GM12891 (cell line): ENCODE data around the gene NPR2.

Source experiments
- POLR2A ChIP-seq: IDR thresholded peaks from 2 replicates; pipeline ENCODE4 v1.6.1; 2011; ENCODE audit warnings: low read depth, low read length, control low read depth
- POLR2AphosphoS5 ChIP-seq: IDR thresholded peaks from 2 replicates; pipeline ENCODE4 v1.6.1; 2011; ENCODE audit warnings: low read depth, low read length, control low read depth
- SPI1 ChIP-seq: IDR thresholded peaks from 2 replicates; pipeline ENCODE4 v1.6.1; 2011; ENCODE audit warnings: low read depth, low read length, control low read depth

GRCh38 chr9:35766997-35767396 lies 24.4 kb upstream of the NPR2 start:
- TF ChIP-seq POLR2A (no peak), SPI1 (no peak), POLR2AphosphoS5 (no peak)
